SK-N-SH treated with all-trans-retinoic acid at 6 μM for 48 hours (cell line): ENCODE data around the gene RNH1.

Experiments
- ATAC-seq: fragments of 200-7000 bp; cut with Tn5 transposase; 3 replicates; pipeline ENCODE4 v1.9.1; 2020; ENCODE audit warnings: mild to moderate bottlenecking, moderate library complexity
- BACH2 ChIP-seq: fragments of 250-450 bp; sonication (Bioruptor Pico); IDR thresholded peaks from 2 replicates; pipeline ENCODE4 v1.9.0; 2021; ENCODE audit warnings: mild to moderate bottlenecking, borderline replicate concordance
- CSDC2 ChIP-seq: fragments of 250-450 bp; sonication (Bioruptor Pico); IDR thresholded peaks from 2 replicates; pipeline ENCODE4 v1.5.0; 2020; ENCODE audit warnings: mild to moderate bottlenecking, moderate library complexity
- ESRRG ChIP-seq: fragments of 250-450 bp; sonication (Bioruptor Pico); IDR thresholded peaks from 2 replicates; pipeline ENCODE4 v1.6.1; 2021; ENCODE audit warnings: mild to moderate bottlenecking
- GLIS3 ChIP-seq: fragments of 250-450 bp; sonication (Bioruptor Pico); IDR thresholded peaks from 2 replicates; pipeline ENCODE4 v1.5.0; 2020; ENCODE audit warnings: mild to moderate bottlenecking, moderate library complexity
- ISL1 ChIP-seq: fragments of 250-450 bp; sonication (Bioruptor Pico); IDR thresholded peaks from 2 replicates; pipeline ENCODE4 v2.1.2; 2022; ENCODE audit warnings: mild to moderate bottlenecking, moderate library complexity
- OSR1 ChIP-seq: fragments of 250-450 bp; sonication (Bioruptor Pico); IDR thresholded peaks from 2 replicates; pipeline ENCODE4 v1.8.0; 2022; ENCODE audit warnings: moderate library complexity, mild to moderate bottlenecking, inconsistent platforms
- PPARA ChIP-seq: fragments of 250-450 bp; sonication (Bioruptor Pico); IDR thresholded peaks from 2 replicates; pipeline ENCODE4 v1.5.0; 2020; ENCODE audit warnings: mild to moderate bottlenecking, borderline replicate concordance
- RARB ChIP-seq: fragments of 250-450 bp; sonication (Bioruptor Pico); IDR thresholded peaks from 2 replicates; pipeline ENCODE4 v1.8.0; 2021; ENCODE audit warnings: mild to moderate bottlenecking, moderate library complexity
- SNAI2 ChIP-seq: fragments of 250-450 bp; sonication (Bioruptor Pico); IDR thresholded peaks from 2 replicates; pipeline ENCODE4 v1.5.0; 2020; ENCODE audit warnings: mild to moderate bottlenecking, moderate library complexity
- TCF4 ChIP-seq: fragments of 250-450 bp; sonication (Bioruptor Pico); IDR thresholded peaks from 2 replicates; pipeline ENCODE4 v1.8.0; 2021; ENCODE audit warnings: mild to moderate bottlenecking, moderate library complexity, borderline replicate concordance
- TOX ChIP-seq: fragments of 250-450 bp; sonication (Bioruptor Pico); IDR thresholded peaks from 2 replicates; pipeline ENCODE4 v1.8.0; 2021; ENCODE audit warnings: mild to moderate bottlenecking, moderate library complexity, borderline replicate concordance
- ZC3H10 ChIP-seq: fragments of 250-450 bp; sonication (Bioruptor Pico); IDR thresholded peaks from 2 replicates; pipeline ENCODE4 v1.5.1; 2021; ENCODE audit warnings: mild to moderate bottlenecking, moderate library complexity
- ZFP3 ChIP-seq: fragments of 250-450 bp; sonication (Bioruptor Pico); IDR thresholded peaks from 2 replicates; pipeline ENCODE4 v1.5.0; 2020; ENCODE audit warnings: mild to moderate bottlenecking, moderate library complexity
- ZFP30 ChIP-seq: fragments of 450-650 bp; formaldehyde crosslinking; IDR thresholded peaks from 2 replicates; pipeline ENCODE4 v1.5.0; 2022; ENCODE audit warnings: mild to moderate bottlenecking, moderate library complexity
- ZNF565 ChIP-seq: fragments of 450-650 bp; formaldehyde crosslinking; conservative IDR thresholded peaks from 2 replicates; pipeline ENCODE4 v1.5.0; 2020; ENCODE audit warnings: low read depth, mild to moderate bottlenecking, moderate library complexity
- ZNF70 ChIP-seq: fragments of 450-650 bp; formaldehyde crosslinking; IDR thresholded peaks from 2 replicates; pipeline ENCODE4 v1.5.0; 2020; ENCODE audit warnings: mild to moderate bottlenecking, moderate library complexity
- ZNF8 ChIP-seq: fragments of 450-650 bp; formaldehyde crosslinking; IDR thresholded peaks from 2 replicates; pipeline ENCODE4 v1.5.0; 2020; ENCODE audit warnings: mild to moderate bottlenecking, moderate library complexity
- TF ChIP-seq, protein P1 (sequence below): fragments of 250-450 bp; sonication (Bioruptor Pico); IDR thresholded peaks from 2 replicates; pipeline ENCODE4 v1.5.0; 2020; ENCODE audit warnings: mild to moderate bottlenecking, moderate library complexity
- TF ChIP-seq, protein P2 (sequence below): fragments of 250-450 bp; sonication (Bioruptor Pico); IDR thresholded peaks from 2 replicates; pipeline ENCODE4 v1.5.1; 2020; ENCODE audit warnings: low read depth, mild to moderate bottlenecking, moderate library complexity
- TF ChIP-seq, protein P3 (sequence below): fragments of 250-450 bp; sonication (Bioruptor Pico); IDR thresholded peaks from 2 replicates; pipeline ENCODE4 v1.8.0; 2021; ENCODE audit warnings: low read depth, mild to moderate bottlenecking, moderate library complexity, borderline replicate concordance
- TF ChIP-seq, protein P4 (sequence below): fragments of 250-450 bp; sonication (Bioruptor Pico); IDR thresholded peaks from 2 replicates; pipeline ENCODE4 v1.8.0; 2020; ENCODE audit warnings: mild to moderate bottlenecking, moderate library complexity, borderline replicate concordance
- TF ChIP-seq, protein P5 (sequence below): fragments of 250-450 bp; sonication (Bioruptor Pico); IDR thresholded peaks from 2 replicates; pipeline ENCODE4 v1.5.1; 2021; ENCODE audit warnings: mild to moderate bottlenecking, moderate library complexity

RNH1 gene

DNA sequence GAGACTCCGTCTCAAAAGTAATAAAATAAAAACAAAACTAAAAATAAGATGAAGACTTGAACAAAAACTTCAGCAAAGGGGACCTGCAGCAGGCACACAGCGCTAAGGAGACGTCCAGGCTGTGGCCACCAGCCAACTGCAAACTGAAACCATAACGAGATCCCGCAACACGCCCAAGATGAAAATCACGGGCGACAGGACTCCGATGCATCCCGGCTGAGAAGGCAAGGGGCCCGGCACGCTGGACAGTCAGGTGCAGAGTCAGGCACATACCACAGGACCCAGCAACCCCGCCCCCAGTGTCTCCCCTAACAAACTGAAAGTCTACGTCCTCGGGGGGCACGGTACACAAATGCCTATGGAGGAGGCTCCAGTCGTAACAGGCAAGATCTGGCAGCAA, 19.1 kb upstream of the RNH1 start:
- ATAC-seq = no peak
- TF ChIP-seq ZC3H10 (CRISPR knock-in tag) (no peak), ZFP3 (no peak), TOX (CRISPR knock-in tag) (no peak), GLIS3 (no peak), RARB (CRISPR knock-in tag) (no peak), SNAI2 (CRISPR knock-in tag) (no peak), TCF4 (no peak), ISL1 (CRISPR knock-in tag) (no peak), ZFP30 (CRISPR knock-in tag) (no peak)
- TF ChIP-seq, protein P1, sequence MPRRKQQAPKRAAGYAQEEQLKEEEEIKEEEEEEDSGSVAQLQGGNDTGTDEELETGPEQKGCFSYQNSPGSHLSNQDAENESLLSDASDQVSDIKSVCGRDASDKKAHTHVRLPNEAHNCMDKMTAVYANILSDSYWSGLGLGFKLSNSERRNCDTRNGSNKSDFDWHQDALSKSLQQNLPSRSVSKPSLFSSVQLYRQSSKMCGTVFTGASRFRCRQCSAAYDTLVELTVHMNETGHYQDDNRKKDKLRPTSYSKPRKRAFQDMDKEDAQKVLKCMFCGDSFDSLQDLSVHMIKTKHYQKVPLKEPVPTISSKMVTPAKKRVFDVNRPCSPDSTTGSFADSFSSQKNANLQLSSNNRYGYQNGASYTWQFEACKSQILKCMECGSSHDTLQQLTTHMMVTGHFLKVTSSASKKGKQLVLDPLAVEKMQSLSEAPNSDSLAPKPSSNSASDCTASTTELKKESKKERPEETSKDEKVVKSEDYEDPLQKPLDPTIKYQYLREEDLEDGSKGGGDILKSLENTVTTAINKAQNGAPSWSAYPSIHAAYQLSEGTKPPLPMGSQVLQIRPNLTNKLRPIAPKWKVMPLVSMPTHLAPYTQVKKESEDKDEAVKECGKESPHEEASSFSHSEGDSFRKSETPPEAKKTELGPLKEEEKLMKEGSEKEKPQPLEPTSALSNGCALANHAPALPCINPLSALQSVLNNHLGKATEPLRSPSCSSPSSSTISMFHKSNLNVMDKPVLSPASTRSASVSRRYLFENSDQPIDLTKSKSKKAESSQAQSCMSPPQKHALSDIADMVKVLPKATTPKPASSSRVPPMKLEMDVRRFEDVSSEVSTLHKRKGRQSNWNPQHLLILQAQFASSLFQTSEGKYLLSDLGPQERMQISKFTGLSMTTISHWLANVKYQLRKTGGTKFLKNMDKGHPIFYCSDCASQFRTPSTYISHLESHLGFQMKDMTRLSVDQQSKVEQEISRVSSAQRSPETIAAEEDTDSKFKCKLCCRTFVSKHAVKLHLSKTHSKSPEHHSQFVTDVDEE (CRISPR knock-in tag) = no peak

DNA sequence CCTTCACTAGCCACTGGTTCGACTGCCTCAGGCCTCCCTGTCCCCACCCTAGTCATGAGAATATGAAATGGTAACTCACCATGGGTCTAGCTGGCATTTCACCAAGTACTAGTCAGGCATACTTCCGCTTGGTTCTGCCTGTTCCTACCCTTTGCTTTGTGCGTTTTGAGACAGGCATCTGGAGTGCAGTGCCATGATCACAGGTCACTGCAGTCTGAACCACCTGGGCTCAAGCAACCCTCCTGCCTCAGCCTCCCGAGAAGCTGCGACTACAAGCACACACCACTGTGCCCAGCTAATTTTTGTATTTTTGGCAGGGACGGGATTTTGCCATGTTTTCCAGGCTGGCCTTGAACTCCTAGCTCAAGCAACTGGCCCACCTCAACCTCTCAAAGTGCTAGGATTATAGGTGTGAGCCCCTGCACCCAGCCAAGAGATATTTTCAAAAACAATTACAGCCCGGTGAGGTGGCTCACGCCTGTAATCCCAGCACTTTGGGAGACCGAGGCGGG, 14.2 kb upstream of the RNH1 start:
- TF ChIP-seq ZNF565 (CRISPR knock-in tag) (no peak), OSR1 (no peak), ISL1 (CRISPR knock-in tag) (no peak), BACH2 (CRISPR knock-in tag) (no peak), TOX (CRISPR knock-in tag) (no peak), SNAI2 (CRISPR knock-in tag) (no peak), ZNF70 (CRISPR knock-in tag) (no peak), TCF4 (no peak), ZNF8 (CRISPR knock-in tag) (no peak), PPARA (CRISPR knock-in tag) (no peak), ZC3H10 (CRISPR knock-in tag) (no peak), ESRRG (CRISPR knock-in tag) (no peak)
- TF ChIP-seq, protein P2, sequence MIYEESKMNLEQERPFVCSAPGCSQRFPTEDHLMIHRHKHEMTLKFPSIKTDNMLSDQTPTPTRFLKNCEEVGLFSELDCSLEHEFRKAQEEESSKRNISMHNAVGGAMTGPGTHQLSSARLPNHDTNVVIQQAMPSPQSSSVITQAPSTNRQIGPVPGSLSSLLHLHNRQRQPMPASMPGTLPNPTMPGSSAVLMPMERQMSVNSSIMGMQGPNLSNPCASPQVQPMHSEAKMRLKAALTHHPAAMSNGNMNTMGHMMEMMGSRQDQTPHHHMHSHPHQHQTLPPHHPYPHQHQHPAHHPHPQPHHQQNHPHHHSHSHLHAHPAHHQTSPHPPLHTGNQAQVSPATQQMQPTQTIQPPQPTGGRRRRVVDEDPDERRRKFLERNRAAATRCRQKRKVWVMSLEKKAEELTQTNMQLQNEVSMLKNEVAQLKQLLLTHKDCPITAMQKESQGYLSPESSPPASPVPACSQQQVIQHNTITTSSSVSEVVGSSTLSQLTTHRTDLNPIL = no peak
- TF ChIP-seq, protein P3, sequence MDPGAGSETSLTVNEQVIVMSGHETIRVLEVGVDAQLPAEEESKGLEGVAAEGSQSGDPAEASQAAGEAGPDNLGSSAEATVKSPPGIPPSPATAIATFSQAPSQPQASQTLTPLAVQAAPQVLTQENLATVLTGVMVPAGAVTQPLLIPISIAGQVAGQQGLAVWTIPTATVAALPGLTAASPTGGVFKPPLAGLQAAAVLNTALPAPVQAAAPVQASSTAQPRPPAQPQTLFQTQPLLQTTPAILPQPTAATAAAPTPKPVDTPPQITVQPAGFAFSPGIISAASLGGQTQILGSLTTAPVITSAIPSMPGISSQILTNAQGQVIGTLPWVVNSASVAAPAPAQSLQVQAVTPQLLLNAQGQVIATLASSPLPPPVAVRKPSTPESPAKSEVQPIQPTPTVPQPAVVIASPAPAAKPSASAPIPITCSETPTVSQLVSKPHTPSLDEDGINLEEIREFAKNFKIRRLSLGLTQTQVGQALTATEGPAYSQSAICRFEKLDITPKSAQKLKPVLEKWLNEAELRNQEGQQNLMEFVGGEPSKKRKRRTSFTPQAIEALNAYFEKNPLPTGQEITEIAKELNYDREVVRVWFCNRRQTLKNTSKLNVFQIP (CRISPR knock-in tag) = no peak
- TF ChIP-seq, protein P4, sequence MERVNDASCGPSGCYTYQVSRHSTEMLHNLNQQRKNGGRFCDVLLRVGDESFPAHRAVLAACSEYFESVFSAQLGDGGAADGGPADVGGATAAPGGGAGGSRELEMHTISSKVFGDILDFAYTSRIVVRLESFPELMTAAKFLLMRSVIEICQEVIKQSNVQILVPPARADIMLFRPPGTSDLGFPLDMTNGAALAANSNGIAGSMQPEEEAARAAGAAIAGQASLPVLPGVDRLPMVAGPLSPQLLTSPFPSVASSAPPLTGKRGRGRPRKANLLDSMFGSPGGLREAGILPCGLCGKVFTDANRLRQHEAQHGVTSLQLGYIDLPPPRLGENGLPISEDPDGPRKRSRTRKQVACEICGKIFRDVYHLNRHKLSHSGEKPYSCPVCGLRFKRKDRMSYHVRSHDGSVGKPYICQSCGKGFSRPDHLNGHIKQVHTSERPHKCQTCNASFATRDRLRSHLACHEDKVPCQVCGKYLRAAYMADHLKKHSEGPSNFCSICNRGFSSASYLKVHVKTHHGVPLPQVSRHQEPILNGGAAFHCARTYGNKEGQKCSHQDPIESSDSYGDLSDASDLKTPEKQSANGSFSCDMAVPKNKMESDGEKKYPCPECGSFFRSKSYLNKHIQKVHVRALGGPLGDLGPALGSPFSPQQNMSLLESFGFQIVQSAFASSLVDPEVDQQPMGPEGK (CRISPR knock-in tag) = no peak
- no peak for ATAC-seq

DNA sequence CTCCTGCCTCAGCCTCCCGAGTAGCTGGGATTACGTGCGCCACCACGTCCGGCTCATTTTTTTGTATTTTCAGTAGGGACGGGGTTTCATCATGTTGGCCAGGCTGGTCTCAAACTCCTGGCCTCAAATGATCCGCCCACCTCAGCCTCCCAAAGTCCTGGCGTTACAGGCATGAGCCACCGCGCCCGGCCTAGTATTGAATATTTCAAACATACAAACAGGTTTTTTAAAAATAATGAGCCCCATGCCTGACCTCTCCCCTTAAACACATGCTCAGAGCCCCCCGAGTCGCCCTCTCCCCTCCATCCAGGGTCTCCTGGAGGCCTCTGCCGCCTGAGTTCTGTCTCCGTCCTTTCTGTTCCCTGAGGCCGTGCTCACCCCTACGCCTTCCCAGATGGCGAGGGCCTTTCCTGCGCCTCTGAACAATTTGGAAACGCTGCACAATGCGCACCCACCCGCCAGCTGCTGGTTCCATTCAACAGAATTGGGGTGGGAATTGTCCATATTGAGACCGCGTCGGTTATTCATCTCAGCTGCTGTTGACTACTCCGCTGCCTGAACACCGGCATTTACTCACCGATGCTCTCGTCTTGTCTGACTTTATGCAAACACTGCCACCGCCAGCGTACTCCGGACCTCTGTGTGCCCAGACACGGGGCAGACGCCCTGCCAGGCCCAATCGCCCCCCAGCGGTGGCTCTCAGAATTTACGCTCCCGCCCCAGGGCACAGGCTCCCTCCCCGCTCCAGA, 13.6 kb upstream of the RNH1 start:
- peak; percentile 10; the same call in 2 of the 3 replicates for ATAC-seq
- TF ChIP-seq ZFP3 (no peak), ZNF70 (CRISPR knock-in tag) (no peak), BACH2 (CRISPR knock-in tag) (no peak), ESRRG (CRISPR knock-in tag) (no peak), OSR1 (no peak), CSDC2 (CRISPR knock-in tag) (no peak), ZC3H10 (CRISPR knock-in tag) (no peak)
- TF ChIP-seq, protein P5, sequence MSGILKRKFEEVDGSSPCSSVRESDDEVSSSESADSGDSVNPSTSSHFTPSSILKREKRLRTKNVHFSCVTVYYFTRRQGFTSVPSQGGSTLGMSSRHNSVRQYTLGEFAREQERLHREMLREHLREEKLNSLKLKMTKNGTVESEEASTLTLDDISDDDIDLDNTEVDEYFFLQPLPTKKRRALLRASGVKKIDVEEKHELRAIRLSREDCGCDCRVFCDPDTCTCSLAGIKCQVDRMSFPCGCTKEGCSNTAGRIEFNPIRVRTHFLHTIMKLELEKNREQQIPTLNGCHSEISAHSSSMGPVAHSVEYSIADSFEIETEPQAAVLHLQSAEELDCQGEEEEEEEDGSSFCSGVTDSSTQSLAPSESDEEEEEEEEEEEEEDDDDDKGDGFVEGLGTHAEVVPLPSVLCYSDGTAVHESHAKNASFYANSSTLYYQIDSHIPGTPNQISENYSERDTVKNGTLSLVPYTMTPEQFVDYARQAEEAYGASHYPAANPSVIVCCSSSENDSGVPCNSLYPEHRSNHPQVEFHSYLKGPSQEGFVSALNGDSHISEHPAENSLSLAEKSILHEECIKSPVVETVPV (CRISPR knock-in tag) = no peak
- TF ChIP-seq, protein P4 (CRISPR knock-in tag) = no peak
